Activated CD4-positive, alpha-beta T cell treated with anti-CD3 and anti-CD28 coated beads, Interleukin-2, amount 50 U/mL, for 1 hour (primary cell): ENCODE measurements around the gene RMI2.
"Not testable (repeated sequence)": the region's sequence is repeated elsewhere in the genome, so short reads cannot be mapped to it uniquely, and the experiment has no call there.

Source experiments
- DNase-seq: peaks from one replicate; pipeline ENCODE4 v3.0.0-alpha.2; 2020

Gene RMI2

DNA sequence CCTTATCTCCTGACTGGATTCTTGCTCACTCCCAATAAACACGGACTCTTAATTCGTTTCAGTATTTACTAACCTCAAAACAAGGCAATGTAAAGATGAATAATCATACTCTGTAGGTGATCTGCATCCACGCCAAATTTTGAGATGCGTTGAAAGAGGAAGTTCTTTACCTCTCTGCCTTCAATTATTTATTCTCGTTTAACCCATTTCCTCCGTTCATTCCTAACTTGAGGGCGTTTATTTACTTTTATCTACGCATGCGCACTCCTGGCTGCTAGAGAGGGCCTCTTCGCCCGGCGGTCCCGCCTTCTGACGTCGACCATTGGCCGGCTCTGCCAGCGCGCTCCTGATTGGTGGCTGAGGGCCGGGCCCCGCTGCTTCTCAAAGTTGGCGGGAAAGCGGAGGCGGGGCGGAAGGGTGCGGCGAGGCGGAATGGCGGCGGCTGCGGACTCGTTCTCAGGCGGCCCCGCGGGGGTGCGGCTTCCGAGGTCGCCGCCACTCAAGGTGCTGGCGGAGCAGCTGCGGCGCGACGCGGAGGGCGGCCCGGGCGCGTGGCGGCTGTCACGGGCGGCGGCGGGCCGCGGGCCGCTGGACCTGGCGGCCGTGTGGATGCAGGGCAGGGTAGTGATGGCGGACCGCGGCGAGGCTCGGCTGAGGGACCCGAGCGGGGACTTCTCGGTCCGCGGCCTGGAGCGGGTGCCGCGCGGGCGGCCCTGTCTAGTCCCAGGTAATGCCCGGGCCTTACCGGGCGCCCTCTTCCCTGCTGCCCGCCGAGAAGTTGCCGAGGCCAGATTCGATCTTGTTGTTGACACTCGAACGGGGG lies at the start of gene RMI2:
TSS of gene RMI2 (plus strand) at position 420 of the 823 bp plus-strand sequence. CDS start at position 433, 13 bp downstream.
- DNase-seq: peak; percentile 96

DNA sequence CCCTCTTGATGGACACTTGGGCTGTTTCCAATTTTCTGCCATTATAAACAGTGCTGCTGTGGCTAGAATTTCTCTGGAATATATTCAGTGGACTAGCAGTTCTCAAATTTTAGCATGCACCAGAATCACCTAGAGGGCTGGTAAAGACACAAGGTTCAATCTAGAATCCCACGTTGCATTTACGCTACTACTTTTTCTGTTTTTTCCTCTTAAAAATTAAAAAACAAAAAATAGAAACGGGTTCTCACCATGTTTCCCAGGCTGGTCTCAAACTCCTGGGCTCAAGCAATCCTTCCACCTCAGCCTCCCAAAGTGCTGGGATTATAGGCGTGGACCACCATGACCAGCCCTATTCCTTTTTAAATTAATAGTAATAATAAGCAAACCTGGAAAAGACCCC lies 49.6 kb upstream of the RMI2 start:
- no peak for DNase-seq

- no peak for DNase-seq
Observed at GRCh38 chr16:11296351-11296705, 48.9 kb upstream of the RMI2 start.

GRCh38 chr16:11296706-11297491 lies 48.4 kb upstream of the RMI2 start:
- no peak for DNase-seq

GRCh38 chr16:11297492-11298142 lies 47.6 kb upstream of the RMI2 start:
- DNase-seq: peak; percentile 55

DNA sequence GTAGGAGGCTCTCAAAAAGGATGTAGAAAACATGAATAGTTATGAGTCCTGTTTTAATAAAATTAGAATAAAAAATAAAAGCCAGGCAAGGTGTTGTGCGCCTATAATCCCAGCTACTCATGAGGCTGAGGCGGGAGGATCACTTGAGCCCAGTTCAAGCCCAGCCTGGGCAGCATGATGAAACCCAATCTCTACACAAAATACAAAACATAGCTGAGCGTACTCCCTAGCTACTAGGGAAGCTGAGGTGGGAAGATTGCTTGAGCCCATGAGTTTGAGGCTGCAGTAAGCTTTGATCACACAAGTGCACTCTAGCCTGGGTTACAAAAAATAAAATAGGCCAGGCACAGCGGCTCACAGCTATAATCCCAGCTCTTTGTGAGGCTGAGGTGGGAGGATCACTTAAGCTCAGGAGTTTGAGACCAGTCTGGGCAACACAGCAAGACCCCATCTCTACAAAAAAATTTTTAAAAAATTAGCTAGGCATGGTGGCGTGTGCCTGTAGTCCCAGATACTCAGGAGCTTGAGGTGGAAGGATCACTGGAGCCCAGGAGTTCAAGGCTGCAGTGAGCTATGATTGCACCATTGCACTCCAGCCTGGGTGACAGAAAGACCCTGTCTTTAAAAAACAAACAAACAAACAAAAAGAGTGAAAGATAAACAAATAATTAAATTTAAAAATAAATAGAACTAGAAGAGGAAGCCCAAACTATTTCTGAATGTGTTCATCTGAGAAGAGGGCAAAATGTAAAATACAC lies 46.9 kb upstream of the RMI2 start:
- no peak for DNase-seq

DNA sequence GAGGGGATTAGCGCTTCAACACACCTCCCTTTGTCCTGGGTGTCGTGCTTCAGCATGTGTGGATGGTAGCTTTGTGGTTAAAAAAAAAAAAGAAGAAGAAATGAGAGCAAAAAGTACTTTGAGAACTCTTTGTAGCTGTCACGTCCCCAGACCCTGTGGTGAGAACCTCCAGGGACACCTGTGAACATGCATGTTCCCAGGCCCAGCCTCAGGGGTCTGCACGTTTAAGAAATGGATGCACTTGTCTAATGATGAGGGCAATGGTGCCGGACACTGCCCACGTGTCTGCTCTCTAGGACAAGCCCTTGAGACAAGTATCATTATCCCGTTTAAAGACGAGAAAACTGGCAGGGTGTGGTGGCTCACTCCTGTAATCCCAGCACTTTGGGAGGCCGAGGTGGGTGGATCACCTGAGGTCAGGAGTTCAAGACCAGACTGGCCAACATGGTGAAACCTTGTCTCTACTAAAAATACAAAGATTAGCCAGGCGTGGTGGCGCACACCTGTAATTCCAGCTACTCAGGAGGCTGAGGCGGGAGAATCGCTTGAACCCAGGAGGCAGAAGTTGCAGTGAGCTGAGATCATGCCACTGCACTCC lies 46.2 kb upstream of the RMI2 start:
- DNase-seq: not testable (repeated sequence)

DNA sequence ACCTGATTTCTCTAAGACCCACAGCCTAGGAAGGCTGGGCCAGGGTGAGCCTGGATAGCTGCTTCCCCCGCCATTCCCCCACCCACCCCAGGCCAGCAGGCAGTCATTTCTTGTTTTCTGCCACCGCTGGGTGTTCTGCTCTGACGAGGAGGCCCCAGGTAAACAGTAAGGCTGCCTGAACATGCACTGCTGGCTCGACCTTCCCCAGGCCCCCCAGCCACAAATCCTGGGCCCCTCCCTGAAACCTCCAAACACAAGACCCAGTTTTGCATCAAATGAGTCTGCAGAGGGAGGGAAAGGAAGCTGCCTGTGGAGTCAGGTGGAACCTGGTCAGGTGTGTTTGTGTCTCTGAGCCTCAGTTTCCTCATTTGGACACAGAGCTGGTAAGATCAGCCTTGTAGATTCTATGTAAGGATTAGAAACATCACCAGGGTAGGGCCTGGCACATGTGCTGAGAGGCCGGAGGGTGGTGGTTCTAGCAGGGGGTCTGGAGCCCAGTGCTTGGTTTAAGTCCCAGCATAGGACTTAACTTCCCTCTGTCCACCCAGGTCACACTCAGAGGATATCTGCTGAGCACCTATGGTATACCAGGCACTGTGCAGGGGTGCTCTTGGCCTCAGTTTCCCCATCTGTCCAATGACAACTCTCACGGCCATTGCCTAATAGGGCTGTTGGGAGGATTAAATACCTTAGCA lies 45.2 kb upstream of the RMI2 start:
- DNase-seq: no peak

DNA sequence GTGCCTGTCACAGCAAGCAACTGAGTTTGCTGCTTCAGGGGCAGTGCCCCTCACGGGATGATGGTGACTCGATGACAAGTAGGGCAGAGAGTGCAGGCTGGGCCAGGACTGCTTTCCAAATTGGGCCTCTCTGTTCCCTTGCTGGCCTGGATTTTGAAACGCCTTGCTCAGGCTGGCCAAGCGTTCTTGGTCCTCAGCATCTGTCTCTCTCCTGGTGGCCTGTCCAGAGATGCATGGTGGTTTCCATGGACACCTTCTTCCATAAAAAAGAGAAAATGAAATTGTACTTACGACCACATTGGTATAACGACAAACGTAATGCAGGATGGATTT lies 44.7 kb upstream of the RMI2 start:
- DNase-seq: no peak

GRCh38 chr16:11301645-11302501 lies 43.4 kb upstream of the RMI2 start:
- no peak for DNase-seq

DNA sequence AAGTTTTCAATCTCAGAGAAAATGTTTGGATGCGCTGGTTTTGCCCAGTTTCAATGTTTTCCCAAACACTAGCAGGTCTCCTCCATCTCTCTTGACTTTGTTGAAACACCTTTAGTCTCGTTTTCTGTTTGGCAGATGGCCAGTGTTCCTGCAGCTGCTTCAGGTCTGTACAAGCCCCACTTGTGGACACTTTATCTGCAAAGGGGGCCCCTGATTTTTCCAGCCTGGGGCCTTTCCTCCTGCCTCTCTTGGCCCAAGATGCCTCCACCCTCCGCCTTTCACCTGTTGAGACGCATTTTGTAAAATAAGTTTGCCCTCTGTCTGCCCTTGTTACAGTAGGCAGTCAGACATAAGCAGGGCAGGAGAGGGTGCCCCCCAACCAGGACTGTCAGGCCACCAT lies 42.3 kb upstream of the RMI2 start:
- DNase-seq: no peak

DNA sequence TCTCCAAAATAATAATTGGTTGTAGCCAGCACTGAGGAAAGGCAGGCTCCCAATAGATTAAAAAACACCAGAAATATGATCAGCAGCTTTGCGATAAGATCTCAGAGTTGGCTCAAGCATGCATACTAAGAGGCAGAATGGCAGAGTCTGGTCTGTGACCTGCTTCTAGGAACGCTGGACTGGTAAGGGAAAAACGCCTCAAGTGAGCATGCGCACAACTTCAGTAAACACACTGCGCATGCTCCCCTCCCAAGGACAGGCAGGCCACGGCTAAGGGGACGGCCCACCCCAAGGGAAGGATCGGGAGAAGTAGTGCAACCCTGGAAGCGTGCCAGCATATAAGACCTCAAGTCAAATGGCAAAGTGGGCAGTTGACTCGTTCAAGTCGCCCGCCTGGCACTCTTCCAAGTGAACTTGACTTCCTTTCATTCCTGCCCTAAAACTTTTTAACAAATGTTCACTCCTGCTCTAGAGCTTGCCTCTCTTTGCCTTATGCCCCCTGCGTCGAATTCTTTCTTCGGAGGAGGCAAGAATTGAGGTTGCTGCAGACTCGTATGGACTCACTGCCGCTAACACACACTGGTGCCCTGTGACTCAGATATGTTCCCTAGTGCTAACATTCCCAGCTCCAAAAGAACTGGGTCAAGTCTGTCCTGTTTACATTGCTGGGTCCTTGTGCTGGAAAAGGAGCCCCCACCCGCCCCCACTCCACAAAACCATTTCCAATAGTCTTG lies 41.7 kb upstream of the RMI2 start:
- DNase-seq: no peak

GRCh38 chr16:11306381-11306780 lies 38.9 kb upstream of the RMI2 start:
- DNase-seq: no peak

DNA sequence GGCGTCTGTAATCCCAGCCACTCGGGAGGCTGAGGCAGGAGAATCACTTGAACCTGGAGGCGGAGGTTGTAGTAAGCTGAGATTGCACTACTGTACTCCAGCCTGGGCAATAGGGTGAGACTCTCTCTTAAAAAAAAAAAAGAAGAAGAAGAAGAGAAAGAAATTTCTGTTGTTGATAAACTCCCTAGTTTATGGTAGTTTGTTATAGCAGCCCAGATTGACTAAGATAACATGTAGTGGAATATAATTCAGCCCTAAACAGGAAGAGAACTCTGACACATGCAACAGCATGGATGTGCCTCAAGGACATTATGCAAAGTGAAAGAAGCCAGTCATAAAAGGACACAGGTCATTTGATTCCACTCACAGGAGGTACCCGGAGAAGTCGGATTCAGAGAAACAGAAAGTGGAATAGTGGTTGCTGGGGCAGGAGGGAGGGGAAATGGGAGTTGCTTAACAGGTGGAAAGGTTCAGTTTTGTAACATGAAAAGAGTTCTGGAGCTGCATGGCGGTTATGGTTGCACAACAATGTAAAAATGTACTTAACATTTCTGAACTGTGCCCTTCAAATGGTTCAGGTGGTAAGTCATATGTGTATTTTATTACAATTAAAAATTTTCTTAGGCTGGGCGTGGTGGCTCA lies 38.1 kb upstream of the RMI2 start:
- no peak for DNase-seq

- no peak for DNase-seq
Observed at GRCh38 chr16:11307639-11308492, 37.4 kb upstream of the RMI2 start.

GRCh38 chr16:11308493-11309283 lies 36.6 kb upstream of the RMI2 start:
- no peak for DNase-seq

GRCh38 chr16:11309895-11310633 lies 35.2 kb upstream of the RMI2 start:
- no peak for DNase-seq
